HG03039 (cell line): ENCODE data around the gene ELMO1.
"Not testable (repeated sequence)": the region's sequence is repeated elsewhere in the genome, so short reads cannot be mapped to it uniquely, and the experiment has no call there.

Experiments
- ATAC-seq: cut with Tn5 transposase; IDR thresholded peaks from one replicate; pipeline ENCODE4 v1.9.1; 2021; ENCODE audit warnings: mild to moderate bottlenecking, moderate library complexity; ENCODE audit not compliant: unreplicated experiment

Gene ELMO1

DNA sequence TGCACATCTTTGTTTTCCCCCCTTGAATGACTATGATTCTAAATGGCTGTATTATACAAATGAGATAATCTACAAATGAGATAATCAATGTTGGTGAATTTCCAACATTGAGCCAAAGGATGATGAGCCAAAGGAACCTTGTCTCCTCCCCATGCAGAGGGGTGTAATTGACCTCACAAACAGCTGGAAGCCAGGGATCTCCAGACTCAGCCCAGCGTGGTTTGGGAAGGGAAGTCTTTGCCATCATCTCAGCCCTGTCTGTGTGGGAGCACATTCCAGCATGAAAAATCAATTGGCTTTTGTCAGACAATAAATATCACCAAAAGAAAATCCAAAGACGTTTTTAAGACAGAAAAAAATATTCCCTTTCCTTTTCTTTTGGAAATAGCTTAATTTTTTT lies 452.9 kb downstream of the ELMO1 start:
- no peak for ATAC-seq

- no peak for ATAC-seq
Measured at GRCh38 chr7:36994456-36995112, 454.1 kb downstream of the ELMO1 start.

- no peak for ATAC-seq
Measured at GRCh38 chr7:36986948-36987724, 461.5 kb downstream of the ELMO1 start.

GRCh38 chr7:36986511-36986933 lies 462.1 kb downstream of the ELMO1 start:
- no peak for ATAC-seq

GRCh38 chr7:36985866-36986400 lies 462.7 kb downstream of the ELMO1 start:
- no peak for ATAC-seq

GRCh38 chr7:36985316-36985715 lies 463.3 kb downstream of the ELMO1 start:
- no peak for ATAC-seq

GRCh38 chr7:36984710-36985312 lies 463.9 kb downstream of the ELMO1 start:
- no peak for ATAC-seq

DNA sequence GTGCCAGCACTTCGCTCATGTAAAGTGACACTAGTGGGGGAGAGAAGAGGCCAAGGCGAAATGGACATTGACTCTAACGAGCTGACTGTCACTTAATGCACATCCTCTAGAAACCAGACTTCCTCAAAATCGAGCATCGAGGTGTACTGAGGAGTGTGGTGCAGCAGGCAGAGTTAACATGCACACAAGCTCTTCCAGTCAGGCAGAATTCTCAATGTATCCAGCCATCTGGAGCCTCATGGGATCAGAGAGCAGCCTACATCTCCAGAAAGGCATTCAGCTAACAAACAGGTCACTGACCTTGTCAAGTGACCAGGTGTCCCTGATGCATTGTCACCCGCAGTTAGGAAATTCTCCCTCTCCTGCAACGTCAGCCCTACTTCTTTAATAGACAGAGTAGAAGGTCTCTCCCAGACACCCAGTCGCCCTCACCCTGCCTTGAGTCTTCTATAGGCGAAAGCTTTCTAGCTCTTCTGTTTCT lies 464.6 kb downstream of the ELMO1 start:
- ATAC-seq: no peak

- no peak for ATAC-seq
Measured at GRCh38 chr7:36982766-36983165, 465.9 kb downstream of the ELMO1 start.

GRCh38 chr7:36979810-36980248 lies 468.8 kb downstream of the ELMO1 start:
- no peak for ATAC-seq

- ATAC-seq: no peak
Measured at GRCh38 chr7:36978461-36978860, 470.2 kb downstream of the ELMO1 start.

GRCh38 chr7:36977878-36978277 lies 470.8 kb downstream of the ELMO1 start:
- ATAC-seq: no peak

GRCh38 chr7:36973534-36973933 lies 475.1 kb downstream of the ELMO1 start:
- ATAC-seq: not testable (repeated sequence)

DNA sequence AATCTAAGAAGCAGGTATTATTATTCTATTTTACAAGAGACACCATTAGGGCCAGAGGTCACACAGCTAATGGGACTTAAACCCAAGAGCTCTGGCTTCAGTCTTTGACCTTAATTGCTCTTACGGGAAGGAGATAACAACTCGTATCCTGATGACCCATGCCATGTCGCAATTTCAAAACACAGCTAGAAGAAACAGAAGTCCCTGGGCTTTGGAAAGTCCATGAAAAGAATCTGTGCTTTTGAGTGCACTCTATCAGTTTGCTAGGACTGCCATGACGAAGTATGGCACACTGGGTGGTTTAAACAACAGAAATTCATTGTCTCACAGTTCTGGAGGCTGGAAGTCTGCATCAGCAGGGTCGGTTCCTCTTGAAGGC lies 476.5 kb downstream of the ELMO1 start:
- ATAC-seq: no peak

GRCh38 chr7:36971515-36972139 lies 477.0 kb downstream of the ELMO1 start:
- ATAC-seq: no peak

DNA sequence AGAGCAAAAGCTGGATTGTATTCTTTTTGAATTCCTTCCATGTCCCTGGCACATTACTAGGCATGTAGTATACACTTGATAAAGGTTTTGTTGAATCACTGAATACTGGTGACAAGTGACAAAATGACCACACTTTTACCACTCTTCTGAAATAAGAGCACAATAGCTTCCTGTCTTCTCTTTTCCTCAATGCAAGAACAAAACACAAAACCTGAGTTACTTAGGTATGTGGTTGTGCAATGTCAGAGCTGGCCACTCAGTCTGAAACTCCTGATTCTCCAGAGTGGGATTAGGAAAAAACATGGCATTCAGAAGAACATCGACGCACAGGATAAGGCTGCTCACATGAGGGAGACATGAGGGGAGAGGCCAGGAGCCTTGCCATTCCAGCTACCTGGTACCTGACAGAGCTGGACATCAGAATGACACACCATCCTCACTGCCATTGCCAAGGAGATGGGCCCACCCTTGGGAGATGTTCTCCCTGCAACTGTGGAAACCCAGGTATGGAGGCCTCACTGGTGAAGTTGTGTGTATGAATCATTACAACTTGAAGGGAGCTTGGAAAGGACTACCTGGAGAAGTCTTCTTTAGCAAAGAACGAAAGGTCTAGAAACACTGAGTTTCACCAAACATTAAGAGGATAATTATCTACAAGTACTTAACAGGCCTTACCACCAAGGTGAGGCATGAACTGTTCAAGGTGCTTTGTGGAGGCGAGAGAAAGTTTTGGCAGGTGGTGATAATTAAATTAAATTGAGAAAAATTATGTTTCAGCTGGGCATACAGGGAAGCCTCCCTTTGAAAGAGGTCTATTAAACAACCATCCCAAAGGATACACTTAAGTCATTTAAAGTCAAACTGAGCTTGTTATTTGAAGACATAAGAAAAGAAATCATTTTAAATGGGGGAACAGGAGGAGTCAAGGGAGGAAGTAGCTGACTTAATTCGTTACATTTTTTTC lies 477.8 kb downstream of the ELMO1 start:
- no peak for ATAC-seq

GRCh38 chr7:36969376-36969775 lies 479.3 kb downstream of the ELMO1 start:
- no peak for ATAC-seq

DNA sequence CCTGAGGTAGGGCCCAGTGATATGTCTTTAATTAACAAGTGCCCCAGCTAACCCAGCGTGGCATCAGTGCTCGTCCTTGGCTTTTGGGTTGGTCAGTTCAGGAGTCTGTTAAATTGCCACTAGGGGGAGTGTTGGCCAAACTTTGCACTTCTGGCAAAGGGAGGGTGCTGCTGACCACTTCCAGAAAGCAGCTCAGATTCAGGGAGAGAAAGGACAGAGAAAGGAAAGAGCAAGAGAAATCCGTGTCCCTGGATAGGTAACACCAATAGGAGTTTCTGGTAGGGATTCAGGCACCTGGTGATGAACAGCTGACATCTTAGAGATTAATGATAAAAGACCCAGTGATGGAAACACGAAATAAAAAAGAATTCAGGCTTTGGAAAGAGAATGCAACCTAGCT lies 481.3 kb downstream of the ELMO1 start:
- ATAC-seq: no peak

DNA sequence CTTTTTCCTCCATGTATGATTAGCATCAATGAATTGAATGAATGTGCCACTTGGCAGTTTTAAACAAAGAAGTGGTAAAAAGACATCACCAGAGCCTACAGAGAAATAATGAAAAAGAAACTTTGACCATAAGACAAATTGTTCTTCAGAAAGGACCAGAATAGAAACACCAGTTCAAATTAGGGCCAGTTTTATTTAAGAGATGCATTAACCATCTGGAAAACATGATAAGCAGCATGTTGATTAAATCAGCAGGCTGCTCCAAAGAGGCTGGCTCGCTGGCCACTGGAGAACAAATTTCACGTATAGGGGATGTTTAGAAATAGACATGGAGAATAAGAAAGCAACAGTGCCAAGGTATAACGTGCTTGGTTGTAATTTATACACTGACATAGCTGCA lies 482.0 kb downstream of the ELMO1 start:
- ATAC-seq: no peak

GRCh38 chr7:36966039-36966438 lies 482.6 kb downstream of the ELMO1 start:
- no peak for ATAC-seq
